Fibroblast of skin of right quadriceps (primary cell): Measurements from ENCODE around the gene GABRA4.
A peak's percentile ranks its signal among the peaks of the same experiment; 100 is the strongest.

Source experiments
- DNase-seq: peaks from one replicate; pipeline ENCODE4 v3.0.0-alpha.2; 2013

The GABRA4 gene

GRCh38 chr4:46993075-46994006 is at the start of gene GABRA4:
GABRA4 (minus strand) TSS chr4:46993581; CDS start chr4:46993424, 157 bp downstream.
- no peak for DNase-seq

DNA sequence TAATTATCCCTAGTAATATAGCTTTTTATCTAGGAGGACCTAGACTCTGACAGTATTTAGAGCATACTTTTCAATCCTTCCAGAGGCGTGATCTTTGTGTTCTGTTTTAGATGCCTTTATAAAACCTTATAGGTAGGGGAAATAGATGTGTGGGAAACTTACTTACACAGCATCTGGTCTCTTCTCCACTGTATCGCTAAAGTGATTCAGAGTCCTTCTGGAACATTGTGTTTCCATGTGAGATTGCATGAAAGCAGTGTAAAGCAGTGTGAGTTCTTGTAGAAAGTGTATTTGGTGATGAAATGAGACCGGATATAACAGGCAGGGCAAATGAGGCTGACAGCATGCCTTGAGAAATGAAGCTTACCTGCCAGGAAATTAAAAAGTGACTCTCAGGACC is 47.4 kb upstream of the GABRA4 start:
- no peak for DNase-seq

DNA sequence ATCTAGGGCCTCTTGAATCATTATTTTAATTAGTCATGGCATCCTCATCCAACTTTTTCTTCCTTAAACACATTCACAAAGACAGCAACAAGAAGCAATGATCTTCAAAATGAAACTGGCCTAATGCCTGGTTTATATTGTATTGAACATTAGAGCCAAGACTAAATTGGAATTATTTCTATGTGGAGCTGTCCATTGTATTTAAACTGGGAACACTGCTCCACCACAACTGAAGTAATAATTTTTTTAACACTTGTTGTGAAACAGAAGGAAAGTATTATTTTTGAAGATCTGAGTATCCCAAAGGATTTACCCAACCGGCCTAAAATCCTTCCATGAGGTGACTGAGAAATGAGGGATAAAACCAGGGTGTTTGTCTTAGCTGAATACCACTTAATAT is 44.9 kb upstream of the GABRA4 start:
- DNase-seq: no peak

DNA sequence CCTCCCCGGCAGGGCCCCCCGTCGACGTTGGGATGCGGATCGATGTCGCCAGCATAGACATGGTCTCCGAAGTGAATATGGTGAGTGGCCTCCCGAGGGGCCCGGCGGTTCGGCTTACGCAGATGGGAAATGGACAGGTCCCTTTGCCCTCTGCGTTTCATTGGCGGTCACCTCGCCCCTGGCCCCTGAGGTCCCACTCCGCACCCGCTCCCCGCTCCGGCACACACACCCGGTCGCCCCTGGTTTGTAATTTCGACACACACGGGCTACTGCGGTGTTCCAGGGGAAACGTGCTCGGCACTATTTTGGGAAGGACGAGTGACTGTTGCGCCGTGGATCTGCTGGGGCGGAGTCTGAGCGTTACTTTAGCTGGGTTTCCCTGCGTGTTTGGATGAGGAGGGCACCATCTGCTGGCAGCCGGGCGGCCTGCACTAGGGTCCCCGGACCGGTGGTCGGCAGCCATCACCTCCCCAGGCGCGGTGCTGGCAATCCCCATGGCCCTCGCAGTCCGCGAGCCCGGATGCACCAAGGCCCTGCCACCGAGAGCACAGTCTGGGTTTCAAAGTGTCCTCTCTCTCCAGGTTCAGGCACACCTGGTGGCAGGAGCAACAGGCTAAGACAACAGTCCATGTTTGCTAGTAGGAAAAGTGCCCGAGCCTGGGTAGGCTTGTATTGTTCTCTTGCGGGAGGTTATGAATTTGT is 39.2 kb upstream of the GABRA4 start:
- peak; percentile 45 for DNase-seq

GRCh38 chr4:47031751-47032404 is 38.5 kb upstream of the GABRA4 start:
- DNase-seq: no peak

GRCh38 chr4:47031011-47031678 is 37.8 kb upstream of the GABRA4 start, which contains the start of gene GABRB1:
GABRB1 (plus strand) TSS chr4:47031567.
- peak; percentile 42 for DNase-seq

DNA sequence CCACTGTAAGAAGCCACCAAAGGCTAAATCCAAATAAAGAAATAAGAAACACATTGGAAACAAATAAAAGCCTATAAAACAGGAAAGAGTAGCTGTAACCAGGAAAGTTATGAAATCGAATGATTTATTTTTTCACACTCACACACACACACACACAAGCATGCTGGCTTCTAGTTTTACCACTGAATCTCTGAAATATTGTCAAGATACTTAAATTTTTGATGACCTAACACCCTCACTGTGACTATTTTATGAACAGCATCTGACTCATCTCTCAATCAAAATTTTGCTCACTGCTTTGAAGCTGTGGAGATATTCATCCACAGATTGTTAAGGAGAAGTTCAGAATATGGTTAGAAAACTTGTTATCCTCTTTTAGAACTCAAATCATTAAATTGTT is 24.1 kb upstream of the GABRA4 start:
- DNase-seq: peak; percentile 26

DNA sequence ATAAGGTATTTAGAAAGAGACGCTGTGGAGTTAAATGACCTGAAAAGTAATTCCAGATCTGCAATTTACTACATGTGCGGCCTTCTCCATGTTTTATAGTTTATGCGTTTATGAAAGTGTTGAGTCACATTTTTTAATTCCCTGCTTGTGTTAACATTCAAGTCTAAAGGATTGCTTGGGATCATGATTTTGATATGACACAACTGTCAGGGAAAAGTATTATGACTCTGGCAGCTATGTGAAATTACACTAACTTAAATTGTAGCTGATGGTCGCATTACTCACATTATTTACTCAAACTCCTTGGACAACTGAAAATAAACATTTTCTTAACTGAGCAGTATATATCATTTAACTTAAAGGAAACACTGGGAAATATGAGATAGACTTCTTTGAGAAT is 23.7 kb upstream of the GABRA4 start:
- DNase-seq: no peak

DNA sequence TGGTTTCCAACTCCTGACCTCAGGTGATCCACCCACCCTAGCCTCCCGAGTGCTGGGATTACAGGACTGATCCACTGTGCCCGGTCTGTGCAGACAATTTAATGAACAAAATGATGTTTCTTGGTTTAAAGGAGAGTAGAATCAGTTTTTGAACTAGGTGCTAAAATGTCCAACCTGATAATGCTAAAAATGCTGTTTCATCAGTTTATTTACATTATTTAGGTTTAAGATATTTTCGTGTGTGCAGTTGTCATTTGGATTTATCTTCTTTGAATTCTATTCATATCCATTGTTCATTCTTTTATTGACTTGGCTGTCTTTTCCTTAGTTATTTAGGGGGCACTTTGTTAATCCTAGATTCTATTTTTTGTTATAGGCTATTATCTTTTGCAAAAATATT is 20.0 kb upstream of the GABRA4 start:
- no peak for DNase-seq

DNA sequence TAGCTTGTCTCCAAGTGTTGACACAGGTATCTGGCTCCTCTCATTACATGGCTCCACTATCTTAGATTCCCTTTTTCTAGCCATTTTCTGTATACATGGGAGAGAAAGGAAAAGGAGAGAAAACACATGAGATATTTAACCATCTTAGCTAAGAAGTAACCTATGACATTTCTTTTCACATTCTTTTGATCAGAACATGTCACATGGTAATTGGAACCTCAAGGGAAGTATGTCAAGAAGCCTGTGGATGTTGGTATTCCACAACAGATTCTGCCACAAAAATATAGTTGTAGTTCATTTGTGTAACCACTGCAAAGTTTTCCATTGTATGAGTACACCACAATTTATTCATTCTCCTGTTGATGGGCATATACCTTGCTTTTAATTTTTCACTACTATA is 19.3 kb upstream of the GABRA4 start:
- no peak for DNase-seq

- DNase-seq: no peak
Observed at GRCh38 chr4:47010912-47011446, 17.6 kb upstream of the GABRA4 start.

DNA sequence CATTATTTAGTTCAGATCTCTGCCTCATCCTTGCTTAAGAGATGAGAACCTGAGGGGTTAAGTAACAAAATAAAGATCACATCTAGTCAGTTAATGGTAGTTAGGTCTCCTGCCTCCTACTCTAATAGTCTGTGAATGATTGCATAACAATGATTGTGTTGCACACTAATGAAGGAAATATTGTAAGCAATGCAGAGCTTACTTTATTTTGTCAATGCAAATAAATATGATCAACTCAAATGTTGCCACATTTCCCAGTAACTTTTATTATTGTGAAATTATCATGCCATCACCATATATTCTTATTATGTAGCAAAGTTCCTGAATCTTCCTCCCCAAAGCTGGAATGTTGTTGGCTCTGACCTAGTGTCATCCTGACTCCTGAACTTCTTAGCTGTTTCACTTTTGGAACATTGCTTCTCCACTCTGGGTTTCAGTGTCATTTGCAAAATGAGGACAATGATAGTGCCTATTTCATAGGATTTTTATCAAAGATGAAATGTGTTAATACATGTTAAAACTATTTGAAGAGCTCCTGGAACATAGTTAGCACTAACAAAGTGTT is 17.0 kb upstream of the GABRA4 start:
- no peak for DNase-seq

- no peak for DNase-seq
Observed at GRCh38 chr4:47002580-47002979, 9.2 kb upstream of the GABRA4 start.

- no peak for DNase-seq
Observed at GRCh38 chr4:47000406-47000805, 7.0 kb upstream of the GABRA4 start.

- no peak for DNase-seq
Observed at GRCh38 chr4:46999566-46999965, 6.2 kb upstream of the GABRA4 start.

DNA sequence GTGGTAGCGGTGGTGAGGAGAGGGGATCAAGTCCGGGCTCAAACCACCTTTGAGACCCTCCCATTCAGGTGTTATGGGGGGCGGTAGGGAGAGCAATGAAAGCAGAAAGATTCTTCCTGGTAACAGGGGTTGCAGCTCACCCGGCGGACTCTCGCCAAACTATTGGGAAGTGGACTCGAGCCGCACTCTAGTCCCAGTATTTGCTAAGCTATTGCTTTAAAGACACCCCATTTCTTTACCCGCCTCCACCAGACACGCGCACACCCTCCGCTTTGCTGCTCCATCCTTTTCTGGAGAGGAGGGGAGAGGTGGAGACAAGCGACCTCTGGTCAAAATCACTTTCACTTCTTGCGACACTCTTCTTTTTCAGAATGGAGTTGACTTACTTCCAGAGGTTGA is 625 bp upstream of the GABRA4 start:
- no peak for DNase-seq

GRCh38 chr4:46992338-46992737 is 1.0 kb downstream of the GABRA4 start:
- no peak for DNase-seq

DNA sequence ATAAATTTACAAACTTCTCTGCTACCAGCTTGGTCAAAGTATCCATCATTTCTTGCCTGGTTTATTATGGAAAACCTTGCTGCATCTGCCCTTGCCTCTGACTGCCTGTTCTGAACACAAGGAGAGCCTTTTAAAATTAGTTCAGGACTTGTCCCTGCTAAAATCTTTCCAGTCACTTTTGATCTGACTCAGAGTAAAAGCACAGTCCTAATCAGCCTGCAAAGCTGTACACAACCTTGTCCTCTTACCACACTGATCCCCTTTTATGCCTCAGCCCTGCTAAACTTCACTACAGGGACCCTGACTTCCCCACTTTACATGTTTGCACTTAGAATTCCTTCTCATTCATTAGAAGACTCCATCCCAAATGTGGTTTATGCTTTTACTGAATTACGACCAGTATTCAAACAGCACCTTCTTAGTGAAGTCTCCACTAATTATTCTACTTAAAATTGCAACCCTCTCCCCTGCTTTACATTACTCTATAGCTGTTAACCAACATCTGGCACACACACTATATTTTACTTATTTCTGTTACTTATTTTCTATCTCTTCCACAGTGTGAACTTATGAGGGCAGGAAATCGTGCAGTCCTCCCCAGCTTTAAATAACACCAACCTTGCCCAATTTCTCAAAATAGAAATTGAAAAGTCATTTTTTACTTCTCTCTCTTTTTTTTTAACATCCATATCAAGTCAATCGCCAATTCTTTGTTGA is 6.3 kb downstream of the GABRA4 start:
- no peak for DNase-seq

DNA sequence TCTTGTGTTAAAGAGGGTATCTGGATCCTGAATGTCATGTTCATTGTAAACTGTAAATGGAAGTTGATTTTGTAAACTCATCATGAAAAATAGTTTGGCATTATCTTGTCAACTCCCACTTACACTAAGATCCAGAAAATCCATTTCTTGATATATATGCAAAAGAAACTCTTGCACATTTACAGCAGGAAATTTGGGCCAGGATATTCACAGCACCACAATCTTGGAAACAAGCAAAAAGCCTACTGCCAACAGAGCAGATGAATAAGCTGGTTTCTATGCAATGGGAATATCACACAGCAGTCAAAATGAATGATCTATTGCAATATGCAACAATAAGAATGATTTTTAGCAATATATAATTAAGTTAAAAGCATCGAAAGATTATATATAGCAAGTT is 8.6 kb downstream of the GABRA4 start:
- no peak for DNase-seq

- DNase-seq: no peak
Observed at GRCh38 chr4:46980851-46981250, 12.5 kb downstream of the GABRA4 start.

GRCh38 chr4:46979726-46980125 is 13.7 kb downstream of the GABRA4 start:
- no peak for DNase-seq

- no peak for DNase-seq
Observed at GRCh38 chr4:46979283-46979682, 14.1 kb downstream of the GABRA4 start.
